ENCODE measurements around the gene HDAC4. TPM values are rescaled to one million over a fixed set of nuclear protein-coding genes. Genes with fewer than 3 reads are reported as not detected.

The HDAC4 gene
- total and polyA plus RNA-seq, 2 of the 8 experiments (the other 6 are each of a cell fraction or from before 2014, with no cell fraction given), result 15.4 to 31.5 TPM

GRCh38 chr2:239002954-239003623 lies 397.7 kb downstream of the HDAC4 start:
- no peaks in the 10 kb centered on the region for H3K23me2 ChIP-seq (ENCODE audit: low read depth, low read length)
- ChIA-PET CTCF (ENCODE audit: partially characterized antibody) (no interaction called here), POLR2A (ENCODE audit: partially characterized antibody) (no interaction called here)
- H3K79me1 ChIP-seq (ENCODE audit: low read depth, low read length), result no peaks in the 10 kb centered on the region
- no peak overlapping the region for H3K27ac ChIP-seq (ENCODE audit: low read depth, low read length)
- H2AK5ac ChIP-seq (ENCODE audit: low read depth, low read length), result no peak overlapping the region
- no peak overlapping the region for H2BK5ac ChIP-seq (ENCODE audit: low read depth, low read length)
- H3K9ac ChIP-seq (replicated peaks in 1 of 4; ENCODE audit: extremely low read depth in 1 of 4, low read depth in 3 of 4, low read length in 3 of 4), result no peak overlapping the region
- no peaks in the 10 kb centered on the region for H3K79me2 ChIP-seq (ENCODE audit: control insufficient read depth in 1 of 2, insufficient read depth in 2 of 2, low read length in 2 of 2)
- no peaks in the 10 kb centered on the region for H4K20me1 ChIP-seq (replicated peaks in 1 of 2; ENCODE audit: control insufficient read depth in 1 of 2, insufficient read depth in 2 of 2, low read length in 2 of 2)
- no peak overlapping the region for H2BK120ac ChIP-seq (replicated peaks; ENCODE audit: low read depth, low read length)
- no peaks in the 10 kb centered on the region for H3K4me1 ChIP-seq (replicated peaks in 1 of 4; ENCODE audit: control insufficient read depth in 3 of 4, insufficient read depth in 4 of 4, low read length in 3 of 4)
- H2AFZ ChIP-seq (ENCODE audit: low read length), result no peak overlapping the region
- no peak overlapping the region for H3K23ac ChIP-seq (ENCODE audit: insufficient read length)
- H3K9me3 ChIP-seq (ENCODE audit: insufficient read depth in 2 of 2, low read depth in 1 of 2, low read length in 1 of 2), result no peaks in the 10 kb centered on the region
- no peak overlapping the region for H3K18ac ChIP-seq (ENCODE audit: extremely low read depth, low read length)
- no peak overlapping the region for H3K14ac ChIP-seq (ENCODE audit: insufficient read length)
- no peak overlapping the region for H4K5ac ChIP-seq (ENCODE audit: insufficient read length, low read depth, low read length)
- H3K4me3 ChIP-seq (ENCODE audit: extremely low read depth in 1 of 4, insufficient read depth in 2 of 4, low read depth in 3 of 4, low read length in 4 of 4), result no peak overlapping the region
- no peaks in the 10 kb centered on the region for H3K36me3 ChIP-seq (ENCODE audit: control insufficient read depth in 2 of 4, insufficient read depth in 4 of 4, low read length in 3 of 4)
- DNase-seq (ENCODE audit: low read depth in 1 of 2, low spot score in 2 of 2) (no peak), FAIRE-seq (no peak)
- 78% methylated on average over 11 of the region's 13 CpGs; no CpG with 5 or more reads in 1 of the 2 experiments for WGBS, 2 experiments (ENCODE audit: extremely low coverage in 1 of 2, insufficient coverage in 1 of 2, insufficient read length in 1 of 2, insufficient replicate concordance in 2 of 2, low coverage in 1 of 2, low lambda C conversion rate in 2 of 2, missing lambda C conversion rate in 1 of 2)
- no peak overlapping the region for H3K56ac ChIP-seq (replicated peaks; ENCODE audit: insufficient read length, low read depth, low read length)
- no peak overlapping the region for H3K4ac ChIP-seq (replicated peaks; ENCODE audit: insufficient read length, low read depth, low read length)
- H2BK20ac ChIP-seq (ENCODE audit: low read length), result no peak overlapping the region
- H2BK12ac ChIP-seq (ENCODE audit: low read depth, low read length), result no peak overlapping the region
- no peak overlapping the region for H2BK15ac ChIP-seq (ENCODE audit: low read length)
- no peak overlapping the region for H3K4me2 ChIP-seq (ENCODE audit: insufficient read depth in 1 of 2, low read depth in 2 of 2, low read length in 2 of 2)
- no peak overlapping the region for H4K91ac ChIP-seq (replicated peaks; ENCODE audit: insufficient read length, low read length)
- H3K27me3 ChIP-seq (replicated peaks in 1 of 4; ENCODE audit: control insufficient read depth in 3 of 4, extremely low read depth in 1 of 4, insufficient read depth in 3 of 4, low read length in 3 of 4), result no peaks in the 10 kb centered on the region; a peak in 1 of 7 replicates
- H4K8ac ChIP-seq (ENCODE audit: extremely low read depth, insufficient read depth, low read length), result no peak overlapping the region
- no peak for TF ChIP-seq GTF2F1 (IDR thresholded peaks at IDR 0.05; ENCODE audit: borderline replicate concordance, low read depth, low read length)
- TF ChIP-seq ATF2 (IDR thresholded peaks at IDR 0.05; ENCODE audit: low read length), result no peak
- TF ChIP-seq CBX8 (IDR thresholded peaks at IDR 0.05; ENCODE audit: borderline replicate concordance, low read depth, low read length), result no peak
- TF ChIP-seq CREB1 (IDR thresholded peaks at IDR 0.05), result no peak
- no peak for TF ChIP-seq PHF8 (conservative IDR thresholded peaks at IDR 0.05; ENCODE audit: low read depth, low read length)
- TF ChIP-seq CEBPB (IDR thresholded peaks at IDR 0.05; ENCODE audit: low read depth, low read length), result no peak
- TF ChIP-seq RFX5 (IDR thresholded peaks at IDR 0.05; ENCODE audit: borderline replicate concordance, low read depth, low read length), result no peak
- TF ChIP-seq POU5F1 (IDR thresholded peaks at IDR 0.05; ENCODE audit: low read depth, low read length), result no peak

Measured in H1 (cell line).